Liver (tissue), 9 donors: Measurements from ENCODE around the gene PDE10A. TPM values are rescaled to one million over a fixed set of nuclear protein-coding genes. Genes with fewer than 3 reads are reported as not detected.

ENCODE experiments used
- DNase-seq: peaks from one replicate; pipeline ENCODE4 v3.0.0-alpha.2; 2017; ENCODE audit warnings: low spot score
- H3K27ac ChIP-seq, 2 donors: one replicate each; pipeline ENCODE4 v1.7.0; 2013; ENCODE audit warnings: inconsistent platforms in 2 of 2, low read length in 2 of 2, control low read depth in 1 of 2, low read depth in 1 of 2, mild to moderate bottlenecking in 1 of 2
- H3K27me3 ChIP-seq, 4 donors: one replicate each; pipeline versions ENCODE4 v1.6.1 to v1.7.0; 2013; ENCODE audit warnings: low read length in 3 of 4, inconsistent platforms in 1 of 4, mild to moderate bottlenecking in 1 of 4, moderate library complexity in 1 of 4; ENCODE audit not compliant: control insufficient read depth in 4 of 4, insufficient read depth in 4 of 4
- H3K36me3 ChIP-seq, 4 donors: one replicate each; pipeline versions ENCODE4 v1.6.1 to v1.7.0; 2013; ENCODE audit warnings: low read length in 3 of 4, mild to moderate bottlenecking in 3 of 4, low read depth in 1 of 4, moderate library complexity in 1 of 4; ENCODE audit not compliant: control insufficient read depth in 4 of 4, insufficient read depth in 3 of 4
- H3K4me1 ChIP-seq, 4 donors: one replicate each; pipeline versions ENCODE4 v1.6.1 to v1.7.0; 2013; ENCODE audit warnings: low read length in 3 of 4, mild to moderate bottlenecking in 3 of 4, moderate library complexity in 1 of 4; ENCODE audit not compliant: control insufficient read depth in 4 of 4, insufficient read depth in 4 of 4
- H3K4me3 ChIP-seq, 3 donors: one replicate each; pipeline versions ENCODE4 v1.6.1 to v1.7.0; 2013; ENCODE audit warnings: low read length in 3 of 3, control low read depth in 1 of 3, low read depth in 1 of 3, mild to moderate bottlenecking in 1 of 3
- H3K9ac ChIP-seq, 2 donors: one replicate each; pipeline ENCODE4 v1.7.0; 2013; ENCODE audit warnings: low read length in 2 of 2, mild to moderate bottlenecking in 2 of 2, moderate library complexity in 2 of 2, control low read depth in 1 of 2, low read depth in 1 of 2
- H3K9me3 ChIP-seq, 4 donors: one replicate each; pipeline versions ENCODE4 v1.6.1 to v1.7.0; 2013; ENCODE audit warnings: low read length in 3 of 4; ENCODE audit not compliant: control insufficient read depth in 4 of 4
- EGR1 ChIP-seq, 2 donors: IDR thresholded peaks; 2 replicates each; pipeline ENCODE4 v1.6.1; 2016 to 2018; ENCODE audit warnings: antibody characterized with exemption in 2 of 2, low read depth in 2 of 2
- FOXA2 ChIP-seq: IDR thresholded peaks from 2 replicates; pipeline ENCODE4 v1.6.1; 2016; ENCODE audit warnings: antibody characterized with exemption
- GABPA ChIP-seq, 2 donors: IDR thresholded peaks in 1 of 2; conservative IDR thresholded peaks in 1 of 2; 2 replicates each; pipeline ENCODE4 v1.6.1; 2016; ENCODE audit warnings: antibody characterized with exemption in 2 of 2, mild to moderate bottlenecking in 1 of 2, moderate library complexity in 1 of 2
- HNF4G ChIP-seq: IDR thresholded peaks from 2 replicates; pipeline ENCODE4 v1.6.1; 2016; ENCODE audit warnings: antibody characterized with exemption
- NR2F2 ChIP-seq: IDR thresholded peaks from 2 replicates; pipeline ENCODE4 v1.6.1; 2016; ENCODE audit warnings: antibody characterized with exemption
- RXRA ChIP-seq, 2 donors: IDR thresholded peaks; 2 replicates each; pipeline ENCODE4 v1.6.1; 2017 to 2018; ENCODE audit warnings: antibody characterized with exemption in 2 of 2, mild to moderate bottlenecking in 1 of 2
- SP1 ChIP-seq: IDR thresholded peaks from 2 replicates; pipeline ENCODE4 v1.6.1; 2018; ENCODE audit warnings: antibody characterized with exemption, mild to moderate bottlenecking
- TAF1 ChIP-seq: conservative IDR thresholded peaks from 2 replicates; pipeline ENCODE4 v1.6.1; 2016; ENCODE audit warnings: antibody characterized with exemption, mild to moderate bottlenecking
- YY1 ChIP-seq: IDR thresholded peaks from 2 replicates; pipeline ENCODE4 v1.6.1; 2016; ENCODE audit warnings: antibody characterized with exemption, mild to moderate bottlenecking
- ZBTB33 ChIP-seq: IDR thresholded peaks from 2 replicates; pipeline ENCODE4 v1.6.1; 2016; ENCODE audit warnings: antibody characterized with exemption
- WGBS: extraction: QIAGEN DNeasy Blood & Tissue Kit; methylation state at CpG from one replicate; pipeline ENCODE4 v1.1.7; 2013; 5-methylcytosine and 5-hydroxymethylcytosine counted together
- polyA plus RNA-seq, 2 donors: library from polyadenylated mRNA; stranded (reverse) in 1 of 2; unstranded in 1 of 2; fragments of 200-250 nt in 1 of 2; fragments of >200 nt in 1 of 2; fragmentation: Nextera tagmentation in 1 of 2; extraction: Ambion mirVana in 1 of 2; gene quantifications; one replicate each; pipeline versions ENCODE4 v1.2.1 to v1.2.3, GENCODE V29; 2013 to 2015
- total RNA-seq, 2 donors: library from RNA; depleted of rRNA; stranded (reverse); fragments of >200 nt; gene quantifications; one replicate each; pipeline ENCODE4 v1.2.3, GENCODE V29; 2014
- TF ChIP-seq, protein P1 (sequence below): IDR thresholded peaks from 2 replicates; pipeline ENCODE4 v1.6.1; 2016; ENCODE audit warnings: antibody characterized with exemption, mild to moderate bottlenecking
- TF ChIP-seq, protein P2 (sequence below): IDR thresholded peaks from 2 replicates; pipeline ENCODE4 v1.6.1; 2016; ENCODE audit warnings: antibody characterized with exemption
- TF ChIP-seq, protein P3 (sequence below): fragments of 150-350 bp; IDR thresholded peaks from 2 replicates; pipeline ENCODE4 v1.5.1; 2017; ENCODE audit warnings: improper control_type of control experiment, low read depth, low read length; ENCODE audit not compliant: missing input control
- donor health status: healthy.
- donor health status: healthy.
- donor health status: healthy.
- donor health status: healthy.
- donor health status: healthy.

The PDE10A gene
- total and polyA plus RNA-seq, 4 donors: 0.20 to 1.7 (median 0.47) TPM

GRCh38 chr6:165678429-165678828 is 15.4 kb upstream of the PDE10A start:
- TF ChIP-seq TAF1 (no peak), NR2F2 (no peak), RXRA (IDR thresholded peaks at IDR 0.05) (no peak)
- 90% methylated on average over 10 of the region's 10 CpGs for WGBS
- Histone ChIP-seq H3K4me3 (no peak overlapping the region), H3K9me3 (no peaks in the 10 kb centered on the region), H3K9ac (no peak overlapping the region), H3K27ac (no peak overlapping the region), H3K4me1 (no peaks in the 10 kb centered on the region), H3K36me3 (no peaks in the 10 kb centered on the region), H3K27me3 (peaks cover 0 to 3% (median 0%) of the 10 kb centered on the region in 4 donors)
- DNase-seq: no peak

- Histone ChIP-seq H3K27me3 (peaks cover 0 to 4% (median 0%) of the 10 kb centered on the region in 4 donors), H3K27ac (no peak overlapping the region), H3K36me3 (no peaks in the 10 kb centered on the region), H3K9ac (no peak overlapping the region), H3K9me3 (no peaks in the 10 kb centered on the region), H3K4me3 (no peak overlapping the region), H3K4me1 (no peaks in the 10 kb centered on the region)
- TF ChIP-seq, protein P1, sequence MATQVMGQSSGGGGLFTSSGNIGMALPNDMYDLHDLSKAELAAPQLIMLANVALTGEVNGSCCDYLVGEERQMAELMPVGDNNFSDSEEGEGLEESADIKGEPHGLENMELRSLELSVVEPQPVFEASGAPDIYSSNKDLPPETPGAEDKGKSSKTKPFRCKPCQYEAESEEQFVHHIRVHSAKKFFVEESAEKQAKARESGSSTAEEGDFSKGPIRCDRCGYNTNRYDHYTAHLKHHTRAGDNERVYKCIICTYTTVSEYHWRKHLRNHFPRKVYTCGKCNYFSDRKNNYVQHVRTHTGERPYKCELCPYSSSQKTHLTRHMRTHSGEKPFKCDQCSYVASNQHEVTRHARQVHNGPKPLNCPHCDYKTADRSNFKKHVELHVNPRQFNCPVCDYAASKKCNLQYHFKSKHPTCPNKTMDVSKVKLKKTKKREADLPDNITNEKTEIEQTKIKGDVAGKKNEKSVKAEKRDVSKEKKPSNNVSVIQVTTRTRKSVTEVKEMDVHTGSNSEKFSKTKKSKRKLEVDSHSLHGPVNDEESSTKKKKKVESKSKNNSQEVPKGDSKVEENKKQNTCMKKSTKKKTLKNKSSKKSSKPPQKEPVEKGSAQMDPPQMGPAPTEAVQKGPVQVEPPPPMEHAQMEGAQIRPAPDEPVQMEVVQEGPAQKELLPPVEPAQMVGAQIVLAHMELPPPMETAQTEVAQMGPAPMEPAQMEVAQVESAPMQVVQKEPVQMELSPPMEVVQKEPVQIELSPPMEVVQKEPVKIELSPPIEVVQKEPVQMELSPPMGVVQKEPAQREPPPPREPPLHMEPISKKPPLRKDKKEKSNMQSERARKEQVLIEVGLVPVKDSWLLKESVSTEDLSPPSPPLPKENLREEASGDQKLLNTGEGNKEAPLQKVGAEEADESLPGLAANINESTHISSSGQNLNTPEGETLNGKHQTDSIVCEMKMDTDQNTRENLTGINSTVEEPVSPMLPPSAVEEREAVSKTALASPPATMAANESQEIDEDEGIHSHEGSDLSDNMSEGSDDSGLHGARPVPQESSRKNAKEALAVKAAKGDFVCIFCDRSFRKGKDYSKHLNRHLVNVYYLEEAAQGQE: no peak
- TF ChIP-seq ZBTB33 (no peak), TAF1 (no peak), YY1 (no peak), GABPA (IDR thresholded peaks at IDR 0.05 in 1 of 2, conservative IDR thresholded peaks at IDR 0.05 in 1 of 2) (no peak), HNF4G (no peak), EGR1 (IDR thresholded peaks at IDR 0.05; ENCODE audit: low read depth in 2 of 2) (no peak), FOXA2 (no peak), SP1 (no peak), RXRA (IDR thresholded peaks at IDR 0.05) (no peak)
- TF ChIP-seq, protein P2, sequence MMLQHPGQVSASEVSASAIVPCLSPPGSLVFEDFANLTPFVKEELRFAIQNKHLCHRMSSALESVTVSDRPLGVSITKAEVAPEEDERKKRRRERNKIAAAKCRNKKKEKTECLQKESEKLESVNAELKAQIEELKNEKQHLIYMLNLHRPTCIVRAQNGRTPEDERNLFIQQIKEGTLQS: no peak
- TF ChIP-seq, protein P3, sequence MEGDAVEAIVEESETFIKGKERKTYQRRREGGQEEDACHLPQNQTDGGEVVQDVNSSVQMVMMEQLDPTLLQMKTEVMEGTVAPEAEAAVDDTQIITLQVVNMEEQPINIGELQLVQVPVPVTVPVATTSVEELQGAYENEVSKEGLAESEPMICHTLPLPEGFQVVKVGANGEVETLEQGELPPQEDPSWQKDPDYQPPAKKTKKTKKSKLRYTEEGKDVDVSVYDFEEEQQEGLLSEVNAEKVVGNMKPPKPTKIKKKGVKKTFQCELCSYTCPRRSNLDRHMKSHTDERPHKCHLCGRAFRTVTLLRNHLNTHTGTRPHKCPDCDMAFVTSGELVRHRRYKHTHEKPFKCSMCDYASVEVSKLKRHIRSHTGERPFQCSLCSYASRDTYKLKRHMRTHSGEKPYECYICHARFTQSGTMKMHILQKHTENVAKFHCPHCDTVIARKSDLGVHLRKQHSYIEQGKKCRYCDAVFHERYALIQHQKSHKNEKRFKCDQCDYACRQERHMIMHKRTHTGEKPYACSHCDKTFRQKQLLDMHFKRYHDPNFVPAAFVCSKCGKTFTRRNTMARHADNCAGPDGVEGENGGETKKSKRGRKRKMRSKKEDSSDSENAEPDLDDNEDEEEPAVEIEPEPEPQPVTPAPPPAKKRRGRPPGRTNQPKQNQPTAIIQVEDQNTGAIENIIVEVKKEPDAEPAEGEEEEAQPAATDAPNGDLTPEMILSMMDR: no peak
- 79% methylated on average over 6 of the region's 6 CpGs for WGBS
- DNase-seq: no peak
Measured at GRCh38 chr6:165677091-165677490, 14.1 kb upstream of the PDE10A start.
